Left lobe of liver (tissue), 2 donors: ENCODE results near the gene PRSS27. TPM values are rescaled to one million over a fixed set of nuclear protein-coding genes. Genes with fewer than 3 reads are reported as not detected.
"Not testable (repeated sequence)": the region's sequence is repeated elsewhere in the genome, so short reads cannot be mapped to it uniquely, and the experiment has no call there.

Experiments used
- ATAC-seq: fragments of 200-7000 bp; cut with Tn5 transposase; one replicate; pipeline ENCODE4 v1.9.1; 2020; ENCODE audit warnings: mild to moderate bottlenecking, moderate library complexity
- DNase-seq: peaks from one replicate; pipeline ENCODE4 v3.0.0-alpha.2; 2020; ENCODE audit warnings: low spot score
- total RNA-seq: library from RNA; stranded (reverse); gene quantifications from one replicate; pipeline ENCODE4 v1.2.1, GENCODE V29; 2021
- donor health status: DM: no; HTN: no; CAD: no; lungs with moderate emphysema.
- donor health status: DM: no; HTN: yes; CAD: no.

The PRSS27 gene
- total RNA-seq, 1 donor from 2014 or later, result 0.45 TPM

GRCh38 chr16:2728034-2728433, 8.0 kb upstream of the PRSS27 start:
- DNase-seq (no peak), ATAC-seq (no peak)

GRCh38 chr16:2726923-2727322, 6.9 kb upstream of the PRSS27 start:
- DNase-seq, result no peak
- ATAC-seq, result no peak

- ATAC-seq (no peak), DNase-seq (no peak)
Observed at GRCh38 chr16:2724816-2725348, 4.9 kb upstream of the PRSS27 start.

- no peak for DNase-seq
- no peak for ATAC-seq
Observed at GRCh38 chr16:2724088-2724676, 4.2 kb upstream of the PRSS27 start.

- DNase-seq, ATAC-seq: not testable (repeated sequence)
Observed at GRCh38 chr16:2721634-2722173, 1.7 kb upstream of the PRSS27 start.

GRCh38 chr16:2720719-2721633, 952 bp upstream of the PRSS27 start:
- ATAC-seq (peak; percentile 84), DNase-seq (peak; percentile 74)

- DNase-seq, result peak; percentile 78
- ATAC-seq, result peak; percentile 82
Observed at GRCh38 chr16:2719328-2720063, 528 bp downstream of the PRSS27 start.

GRCh38 chr16:2717383-2718263, 2.4 kb downstream of the PRSS27 start:
- DNase-seq, result no peak
- ATAC-seq, result no peak

GRCh38 chr16:2716948-2717347, 3.1 kb downstream of the PRSS27 start:
- DNase-seq, result no peak
- no peak for ATAC-seq

GRCh38 chr16:2715966-2716885, 3.8 kb downstream of the PRSS27 start:
- DNase-seq (no peak), ATAC-seq (no peak)

GRCh38 chr16:2715519-2715918, 4.5 kb downstream of the PRSS27 start:
- ATAC-seq (peak; percentile 21), DNase-seq (no peak)

GRCh38 chr16:2715064-2715463, 5.0 kb downstream of the PRSS27 start:
- DNase-seq (no peak), ATAC-seq (no peak)

GRCh38 chr16:2713985-2714774, 5.8 kb downstream of the PRSS27 start:
- ATAC-seq (no peak), DNase-seq (no peak)

- DNase-seq (no peak), ATAC-seq (no peak)
Observed at GRCh38 chr16:2713523-2713922, 6.5 kb downstream of the PRSS27 start.

GRCh38 chr16:2712546-2712945, 7.5 kb downstream of the PRSS27 start:
- DNase-seq (no peak), ATAC-seq (no peak)

GRCh38 chr16:2712063-2712441, 8.0 kb downstream of the PRSS27 start:
- ATAC-seq (no peak), DNase-seq (no peak)

GRCh38 chr16:2711370-2712062, 8.5 kb downstream of the PRSS27 start:
- DNase-seq, result no peak
- no peak for ATAC-seq
